Measurements from ENCODE around the gene TMPRSS15. TPM values are rescaled to one million over a fixed set of nuclear protein-coding genes. Genes with fewer than 3 reads are reported as not detected.

Gene TMPRSS15
- total RNA-seq, 1 donor from 2014 or later = not detected

DNA sequence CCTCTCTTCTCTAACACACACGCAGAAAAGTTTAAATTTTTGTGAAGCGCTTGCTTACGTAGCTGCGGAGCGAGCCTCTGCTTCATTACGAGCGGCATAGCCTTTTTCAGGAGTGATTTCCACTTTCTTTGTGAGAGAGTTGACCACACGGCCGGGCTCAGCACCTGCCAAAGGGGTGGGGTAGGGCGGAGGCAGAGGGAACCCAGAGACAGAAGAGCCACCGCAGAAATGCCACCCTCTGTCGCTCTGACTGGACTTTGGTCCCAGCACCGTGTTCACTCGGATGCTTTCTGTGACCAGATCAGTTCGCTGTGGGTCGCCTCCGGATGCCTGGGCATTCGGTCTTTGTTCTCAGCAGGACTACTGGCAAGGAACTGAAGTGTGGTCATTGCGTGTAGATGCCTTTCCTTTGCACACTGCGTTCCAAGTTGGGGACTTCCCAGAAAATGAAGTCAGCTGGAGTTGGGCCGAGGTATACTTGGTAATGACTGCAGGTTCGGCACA, 158.1 kb downstream of the TMPRSS15 start:
- ATAC-seq (ENCODE audit: low read depth) (no peak), DNase-seq (no peak)
- TF ChIP-seq, protein P1, sequence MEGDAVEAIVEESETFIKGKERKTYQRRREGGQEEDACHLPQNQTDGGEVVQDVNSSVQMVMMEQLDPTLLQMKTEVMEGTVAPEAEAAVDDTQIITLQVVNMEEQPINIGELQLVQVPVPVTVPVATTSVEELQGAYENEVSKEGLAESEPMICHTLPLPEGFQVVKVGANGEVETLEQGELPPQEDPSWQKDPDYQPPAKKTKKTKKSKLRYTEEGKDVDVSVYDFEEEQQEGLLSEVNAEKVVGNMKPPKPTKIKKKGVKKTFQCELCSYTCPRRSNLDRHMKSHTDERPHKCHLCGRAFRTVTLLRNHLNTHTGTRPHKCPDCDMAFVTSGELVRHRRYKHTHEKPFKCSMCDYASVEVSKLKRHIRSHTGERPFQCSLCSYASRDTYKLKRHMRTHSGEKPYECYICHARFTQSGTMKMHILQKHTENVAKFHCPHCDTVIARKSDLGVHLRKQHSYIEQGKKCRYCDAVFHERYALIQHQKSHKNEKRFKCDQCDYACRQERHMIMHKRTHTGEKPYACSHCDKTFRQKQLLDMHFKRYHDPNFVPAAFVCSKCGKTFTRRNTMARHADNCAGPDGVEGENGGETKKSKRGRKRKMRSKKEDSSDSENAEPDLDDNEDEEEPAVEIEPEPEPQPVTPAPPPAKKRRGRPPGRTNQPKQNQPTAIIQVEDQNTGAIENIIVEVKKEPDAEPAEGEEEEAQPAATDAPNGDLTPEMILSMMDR (IDR thresholded peaks at IDR 0.05) = no peak
- Mint-ChIP-seq H3K4me1 (no peaks in the 10 kb centered on the region), H3K4me3 (no peak overlapping the region), H3K36me3 (ENCODE audit: low read depth) (no peaks in the 10 kb centered on the region), H3K9me3 (no peaks in the 10 kb centered on the region), H3K27me3 (peaks cover 13% of the 10 kb centered on the region), H3K27ac (no peak overlapping the region)
- POLR2A ChIA-PET = no interaction called here
- intact Hi-C loops (cut with micrococcal nuclease) = no loop called here
- CTCF ChIA-PET = no interaction called here

DNA sequence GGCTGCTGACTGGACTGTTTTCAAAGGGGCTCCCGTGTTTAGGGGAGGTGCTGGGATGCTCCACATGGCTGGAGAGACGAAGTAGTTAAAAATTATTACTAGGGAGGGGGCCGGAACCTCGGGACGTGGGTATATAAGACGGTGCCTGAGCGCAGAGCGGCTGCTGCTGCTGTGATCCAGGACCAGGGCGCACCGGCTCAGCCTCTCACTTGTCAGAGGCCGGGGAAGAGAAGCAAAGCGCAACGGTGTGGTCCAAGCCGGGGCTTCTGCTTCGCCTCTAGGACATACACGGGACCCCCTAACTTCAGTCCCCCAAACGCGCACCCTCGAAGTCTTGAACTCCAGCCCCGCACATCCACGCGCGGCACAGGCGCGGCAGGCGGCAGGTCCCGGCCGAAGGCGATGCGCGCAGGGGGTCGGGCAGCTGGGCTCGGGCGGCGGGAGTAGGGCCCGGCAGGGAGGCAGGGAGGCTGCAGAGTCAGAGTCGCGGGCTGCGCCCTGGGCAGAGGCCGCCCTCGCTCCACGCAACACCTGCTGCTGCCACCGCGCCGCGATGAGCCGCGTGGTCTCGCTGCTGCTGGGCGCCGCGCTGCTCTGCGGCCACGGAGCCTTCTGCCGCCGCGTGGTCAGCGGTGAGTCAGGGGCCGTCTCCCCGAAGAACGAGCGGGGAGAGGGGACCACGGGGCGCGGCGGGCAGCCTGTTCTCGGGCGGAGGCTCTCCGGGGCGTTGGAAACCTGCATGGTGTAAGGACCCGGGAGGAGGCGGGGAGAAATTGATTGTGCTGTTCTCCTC, 158.7 kb downstream of the TMPRSS15 start, which contains the start of gene CHODL:
CHODL (plus strand) TSS at position 163 of the 793 bp plus-strand sequence; CDS start at position 554, 391 bp downstream.
- Mint-ChIP-seq H3K4me1 (no peaks in the 10 kb centered on the region), H3K9me3 (no peaks in the 10 kb centered on the region), H3K27ac (no peak within 1 kb of the TSS), H3K36me3 (ENCODE audit: low read depth) (no peaks in the 10 kb centered on the region), H3K27me3 (peaks cover 13% of the 10 kb centered on the region), H3K4me3 (no peak within 1 kb of the TSS)
- TF ChIP-seq, protein P1 (IDR thresholded peaks at IDR 0.05) = no peak
- POLR2A ChIA-PET = no interaction called here
- CTCF ChIA-PET = no interaction called here
- ATAC-seq (ENCODE audit: low read depth) (no peak), DNase-seq (no peak)
- intact Hi-C loops (cut with micrococcal nuclease) = no loop called here

GRCh38 chr21:18235545-18235944, 168.0 kb downstream of the TMPRSS15 start:
- Mint-ChIP-seq H3K27me3 (no peaks in the 10 kb centered on the region), H3K4me3 (no peak overlapping the region), H3K27ac (no peak overlapping the region), H3K9me3 (peaks cover 2% of the 10 kb centered on the region), H3K4me1 (no peaks in the 10 kb centered on the region), H3K36me3 (ENCODE audit: low read depth) (no peaks in the 10 kb centered on the region)
- no peak for ATAC-seq (ENCODE audit: low read depth)
- TF ChIP-seq, protein P1 (IDR thresholded peaks at IDR 0.05) = no peak
- POLR2A ChIA-PET = no interaction called here
- CTCF ChIA-PET = no interaction called here
- intact Hi-C loops (cut with micrococcal nuclease) = no loop called here
- DNase-seq = no peak

DNA sequence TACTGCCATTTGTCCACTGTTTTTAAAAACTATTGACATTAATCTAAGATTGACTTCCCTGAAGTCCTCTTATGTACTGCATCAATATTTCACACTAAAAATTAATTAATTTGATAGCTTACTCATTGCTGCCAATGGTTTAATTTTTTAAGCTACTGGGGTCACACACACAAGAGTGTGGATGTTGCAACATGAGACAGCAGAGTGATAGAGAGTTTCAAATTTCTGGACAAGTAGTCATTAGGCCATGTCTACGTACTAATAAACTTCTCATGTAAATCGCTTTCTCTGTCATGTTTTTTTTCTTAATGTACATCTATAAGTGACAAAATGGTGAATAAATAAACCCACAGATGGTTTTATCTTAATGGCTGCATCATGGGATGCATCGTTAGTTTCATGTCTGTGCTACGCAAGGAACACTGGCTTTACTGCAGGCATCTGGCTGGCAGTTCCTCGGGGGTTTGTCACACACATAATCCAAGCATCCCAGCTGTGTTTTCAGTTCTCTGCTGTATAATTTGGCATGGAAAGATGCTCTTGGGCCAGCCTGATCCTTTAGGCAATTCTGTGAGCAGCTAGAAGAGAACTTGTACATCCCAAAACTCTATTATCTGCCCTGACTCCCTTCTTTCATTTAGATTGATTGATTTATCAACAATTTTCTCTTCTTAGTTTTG, 175.4 kb downstream of the TMPRSS15 start:
- DNase-seq (no peak), ATAC-seq (ENCODE audit: low read depth) (no peak)
- Mint-ChIP-seq H3K4me1 (no peaks in the 10 kb centered on the region), H3K4me3 (no peak overlapping the region), H3K9me3 (peaks cover 4% of the 10 kb centered on the region), H3K27ac (no peak overlapping the region), H3K27me3 (no peaks in the 10 kb centered on the region), H3K36me3 (ENCODE audit: low read depth) (no peaks in the 10 kb centered on the region)
- TF ChIP-seq, protein P1 (IDR thresholded peaks at IDR 0.05) = no peak
- ChIA-PET CTCF (no interaction called here), POLR2A (no interaction called here)
- intact Hi-C loops (cut with micrococcal nuclease) = no loop called here

DNA sequence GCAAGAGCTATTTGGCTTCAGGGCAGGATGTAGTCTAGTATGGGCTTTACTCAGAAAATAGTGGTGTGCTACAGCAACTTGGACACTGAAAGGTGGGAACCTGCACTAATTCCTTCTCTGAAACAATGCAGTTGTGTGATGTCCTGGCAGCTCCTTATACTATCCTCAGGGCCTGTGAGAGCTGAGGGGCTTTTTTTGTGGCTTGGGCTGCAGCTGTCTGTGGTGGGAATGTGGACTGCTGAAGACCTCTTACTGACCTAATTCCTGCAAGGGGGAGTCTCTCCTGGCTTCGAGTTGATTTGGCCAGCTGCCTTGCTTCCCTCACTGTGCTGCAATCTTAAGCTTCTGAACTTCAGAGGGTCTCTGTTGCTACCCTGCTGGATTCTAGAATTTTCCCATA, 181.2 kb downstream of the TMPRSS15 start:
- H3K27me3 Mint-ChIP-seq = no peaks in the 10 kb centered on the region
- no peak overlapping the region for H3K27ac Mint-ChIP-seq
- POLR2A ChIA-PET = no interaction called here
- H3K36me3 Mint-ChIP-seq (ENCODE audit: low read depth) = no peaks in the 10 kb centered on the region
- ATAC-seq (ENCODE audit: low read depth) (no peak), DNase-seq (no peak)
- intact Hi-C loops (cut with micrococcal nuclease) = no loop called here
- TF ChIP-seq, protein P1 (IDR thresholded peaks at IDR 0.05) = no peak
- no peak overlapping the region for H3K4me3 Mint-ChIP-seq
- H3K4me1 Mint-ChIP-seq = no peaks in the 10 kb centered on the region
- H3K9me3 Mint-ChIP-seq = peaks cover 24% of the 10 kb centered on the region
- CTCF ChIA-PET = no interaction called here

Data from activated B cell treated with CpG ODN at 0.5 μM for 24 hours (primary cell).